Lower leg skin (tissue), 4 donors: Measurements from ENCODE around the gene FFAR4. TPM values are rescaled to one million over a fixed set of nuclear protein-coding genes. Genes with fewer than 3 reads are reported as not detected.

ENCODE experiments used
- DNase-seq, 2 donors: peaks; one replicate each; pipeline ENCODE4 v3.0.0-alpha.2; 2019; ENCODE audit warnings: low spot score in 2 of 2
- H3K4me3 ChIP-seq: fragments of 200-600 bp; sonication (generic); 2 replicates; pipeline ENCODE4 v1.5.1; 2017; ENCODE audit warnings: mild to moderate bottlenecking, low read depth; ENCODE audit not compliant: poor library complexity, severe bottlenecking
- POLR2A ChIP-seq, 2 donors: fragments of 450-650 bp; IDR thresholded peaks; one replicate each; pipeline ENCODE4 v1.6.1; 2016 to 2017; ENCODE audit warnings: antibody characterized with exemption in 2 of 2, mild to moderate bottlenecking in 1 of 2, moderate library complexity in 1 of 2
- WGBS, 2 donors: methylation state at CpG; one replicate each; pipeline ENCODE4 v1.1.5; 2018; 5-methylcytosine and 5-hydroxymethylcytosine counted together
- intact Hi-C: fragments of 100-400 bp; cut with DNase I; formaldehyde crosslinking; loops from one replicate; pipeline ENCODE4 v1.15.0; 2023; ENCODE audit warnings: low total_unique reads
- total RNA-seq, 4 donors: library from RNA; depleted of rRNA; stranded (reverse); fragments of >200 nt; gene quantifications; one replicate each; pipeline ENCODE4 v1.1.0, GENCODE V29; 2016
- TF ChIP-seq, protein P1 (sequence below), 3 donors: fragments of 450-650 bp; IDR thresholded peaks; one replicate each; pipeline ENCODE4 v1.5.1; 2016; ENCODE audit warnings: antibody characterized with exemption in 3 of 3, mild to moderate bottlenecking in 3 of 3, moderate library complexity in 2 of 3

The FFAR4 gene
- total RNA-seq, 4 donors from 2014 or later, result 0.34 to 6.1 (median 0.81) TPM

DNA sequence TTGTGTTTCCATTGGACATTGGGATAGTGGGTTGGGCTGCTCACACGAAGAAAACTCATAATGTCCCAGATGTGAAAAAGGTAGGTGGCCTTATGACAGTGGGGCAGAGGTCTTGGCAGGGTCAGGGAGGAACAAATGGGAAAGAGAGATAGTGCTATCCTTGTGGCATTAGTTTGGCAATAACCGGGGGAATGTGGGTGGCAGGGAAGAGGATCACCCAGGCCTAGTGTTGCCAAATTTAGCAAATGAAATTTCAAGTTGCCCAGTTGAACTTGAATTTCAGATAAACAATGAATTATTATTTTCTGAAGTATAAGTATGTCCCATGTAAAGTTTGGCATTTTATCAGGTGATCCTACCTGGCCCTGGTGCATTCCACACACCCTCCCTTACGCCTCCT is 46.7 kb downstream of the FFAR4 start:
- TF ChIP-seq, protein P1, sequence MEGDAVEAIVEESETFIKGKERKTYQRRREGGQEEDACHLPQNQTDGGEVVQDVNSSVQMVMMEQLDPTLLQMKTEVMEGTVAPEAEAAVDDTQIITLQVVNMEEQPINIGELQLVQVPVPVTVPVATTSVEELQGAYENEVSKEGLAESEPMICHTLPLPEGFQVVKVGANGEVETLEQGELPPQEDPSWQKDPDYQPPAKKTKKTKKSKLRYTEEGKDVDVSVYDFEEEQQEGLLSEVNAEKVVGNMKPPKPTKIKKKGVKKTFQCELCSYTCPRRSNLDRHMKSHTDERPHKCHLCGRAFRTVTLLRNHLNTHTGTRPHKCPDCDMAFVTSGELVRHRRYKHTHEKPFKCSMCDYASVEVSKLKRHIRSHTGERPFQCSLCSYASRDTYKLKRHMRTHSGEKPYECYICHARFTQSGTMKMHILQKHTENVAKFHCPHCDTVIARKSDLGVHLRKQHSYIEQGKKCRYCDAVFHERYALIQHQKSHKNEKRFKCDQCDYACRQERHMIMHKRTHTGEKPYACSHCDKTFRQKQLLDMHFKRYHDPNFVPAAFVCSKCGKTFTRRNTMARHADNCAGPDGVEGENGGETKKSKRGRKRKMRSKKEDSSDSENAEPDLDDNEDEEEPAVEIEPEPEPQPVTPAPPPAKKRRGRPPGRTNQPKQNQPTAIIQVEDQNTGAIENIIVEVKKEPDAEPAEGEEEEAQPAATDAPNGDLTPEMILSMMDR (IDR thresholded peaks at IDR 0.05), result no peak
- no peak for TF ChIP-seq POLR2A (IDR thresholded peaks at IDR 0.05)
- no peak overlapping the region for H3K4me3 ChIP-seq
- 79 to 82% methylated on average over 3 of the region's 3 CpGs for WGBS, 2 donors
- intact Hi-C loops, result no loop called here
- no peak for DNase-seq

DNA sequence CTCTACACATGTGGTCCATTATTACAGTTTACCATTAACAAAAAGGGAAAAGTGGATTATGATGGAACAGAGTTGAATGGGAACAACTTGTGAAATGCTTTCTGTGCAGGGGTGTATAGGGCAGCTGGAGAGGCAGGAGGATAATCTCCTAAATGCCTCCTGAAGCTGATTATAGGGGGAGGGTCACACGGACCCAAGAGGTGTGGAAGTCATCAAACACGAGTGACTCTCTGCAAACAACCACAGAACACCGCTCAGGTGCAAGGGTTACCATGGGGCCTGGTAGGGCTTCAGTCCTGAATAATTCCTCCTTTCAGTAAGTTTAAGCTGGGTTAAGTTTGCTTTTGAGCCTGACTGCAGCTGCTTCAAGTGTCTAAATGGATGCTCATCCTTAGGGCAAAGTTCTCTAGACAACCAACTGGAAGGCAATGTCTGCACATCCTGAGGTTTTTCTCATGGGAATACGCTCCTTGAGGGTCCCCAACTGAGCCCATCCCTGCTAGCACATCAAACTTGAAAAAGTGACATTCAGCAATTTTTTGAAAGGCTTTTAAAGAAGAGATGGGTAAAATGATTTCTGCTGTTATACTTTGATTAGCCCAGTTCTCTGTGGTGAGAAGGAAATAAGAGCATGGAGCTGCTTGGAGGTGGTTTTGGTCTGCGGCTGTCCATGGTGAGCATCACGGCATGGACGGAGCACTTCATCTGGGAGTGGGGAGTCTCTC is 47.8 kb downstream of the FFAR4 start:
- TF ChIP-seq, protein P1 (IDR thresholded peaks at IDR 0.05), result no peak
- no peak for TF ChIP-seq POLR2A (IDR thresholded peaks at IDR 0.05)
- intact Hi-C loops, result no loop called here
- no peak for DNase-seq
- no peak overlapping the region for H3K4me3 ChIP-seq
- WGBS, 2 donors, result 80 to 85% methylated on average over 7 of the region's 7 CpGs

DNA sequence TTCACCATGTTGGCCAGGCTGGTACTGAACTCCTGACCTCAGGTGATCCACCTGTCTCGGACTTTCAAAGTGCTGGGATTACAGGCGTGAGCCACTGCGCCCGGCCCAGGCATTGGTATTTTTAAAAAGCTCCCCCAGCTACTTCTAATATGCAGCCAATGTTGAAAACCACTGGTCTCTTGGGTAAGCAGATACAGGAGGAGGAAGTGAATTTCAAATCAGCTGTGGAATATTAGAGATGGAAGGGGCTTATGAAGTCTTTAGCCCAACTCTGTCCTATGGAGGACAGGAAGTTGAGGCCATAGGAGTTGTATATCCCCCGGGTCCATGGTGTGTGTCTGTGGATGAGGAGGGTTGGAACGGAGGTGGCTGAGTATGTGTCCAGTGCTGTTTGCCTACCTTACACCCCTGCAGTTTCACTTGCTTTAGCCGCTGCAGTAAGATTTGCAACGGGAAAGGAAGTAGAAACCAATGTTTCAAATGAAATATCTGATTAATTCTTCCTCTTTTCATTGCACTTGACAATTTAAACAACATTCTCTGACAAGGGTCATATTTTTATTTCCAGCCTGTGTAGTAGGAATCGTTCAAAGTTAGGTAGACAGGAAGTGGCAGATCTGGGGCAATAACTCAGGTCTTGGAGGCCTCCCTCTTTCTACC is 49.2 kb downstream of the FFAR4 start:
- no peak for DNase-seq
- WGBS, 2 donors, result 75% methylated on average over 9 of the region's 9 CpGs
- H3K4me3 ChIP-seq, result no peak overlapping the region
- TF ChIP-seq POLR2A (IDR thresholded peaks at IDR 0.05), result no peak
- TF ChIP-seq, protein P1 (IDR thresholded peaks at IDR 0.05), result no peak
- intact Hi-C loops, result no loop called here

DNA sequence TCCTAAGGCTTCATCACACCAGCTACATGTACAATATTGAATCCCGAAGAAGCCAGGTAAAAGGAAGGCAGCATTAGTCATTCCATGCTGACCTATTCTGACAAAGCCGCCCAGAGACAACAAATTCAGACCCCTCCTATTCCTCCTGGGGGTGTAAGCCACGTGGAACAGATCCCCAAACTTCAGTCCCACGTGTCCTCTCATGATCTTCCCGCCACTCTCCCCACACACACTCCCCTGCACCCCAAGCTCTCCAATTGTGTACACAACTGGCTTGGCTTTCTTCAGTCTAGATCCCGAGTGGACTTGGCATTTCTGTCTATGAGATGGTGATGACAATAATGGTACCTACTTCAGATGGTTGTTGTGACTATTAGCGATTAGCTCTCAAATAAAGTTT is 54.5 kb downstream of the FFAR4 start:
- TF ChIP-seq POLR2A (IDR thresholded peaks at IDR 0.05), result no peak
- TF ChIP-seq, protein P1 (IDR thresholded peaks at IDR 0.05), result no peak
- intact Hi-C loops, result no loop called here
- 77 to 80% methylated on average over 7 of the region's 7 CpGs for WGBS, 2 donors
- DNase-seq, result no peak
- H3K4me3 ChIP-seq, result no peak overlapping the region

DNA sequence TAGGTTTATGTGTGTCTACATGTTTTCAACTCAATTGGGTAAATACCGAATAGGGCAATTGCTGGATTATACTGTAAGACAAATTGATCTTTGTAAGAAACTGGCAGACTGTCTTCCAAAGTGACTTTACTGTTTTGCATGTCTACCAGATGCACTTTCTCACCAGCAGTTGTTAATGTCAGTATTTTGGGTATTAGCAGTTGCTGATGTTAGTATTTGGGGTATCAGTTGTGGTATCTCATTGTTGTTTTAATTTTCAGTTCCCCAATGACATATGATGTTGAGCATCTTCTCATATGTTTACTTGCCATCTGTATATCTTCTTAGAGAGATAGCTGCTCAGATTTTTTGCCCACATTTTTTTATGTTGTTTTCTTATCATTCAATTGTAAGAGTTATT is 56.5 kb downstream of the FFAR4 start:
- WGBS, 2 donors, result 87 to 92% methylated on average over 1 of the region's 1 CpG
- no peak for DNase-seq
- no peak overlapping the region for H3K4me3 ChIP-seq
- TF ChIP-seq POLR2A (IDR thresholded peaks at IDR 0.05), result no peak
- TF ChIP-seq, protein P1 (IDR thresholded peaks at IDR 0.05), result no peak
- intact Hi-C loops, result no loop called here
